ENCODE results near the gene TAF9.
"Not testable (repeated sequence)": the region's sequence is repeated elsewhere in the genome, so short reads cannot be mapped to it uniquely, and the experiment has no call there.

The TAF9 gene

DNA sequence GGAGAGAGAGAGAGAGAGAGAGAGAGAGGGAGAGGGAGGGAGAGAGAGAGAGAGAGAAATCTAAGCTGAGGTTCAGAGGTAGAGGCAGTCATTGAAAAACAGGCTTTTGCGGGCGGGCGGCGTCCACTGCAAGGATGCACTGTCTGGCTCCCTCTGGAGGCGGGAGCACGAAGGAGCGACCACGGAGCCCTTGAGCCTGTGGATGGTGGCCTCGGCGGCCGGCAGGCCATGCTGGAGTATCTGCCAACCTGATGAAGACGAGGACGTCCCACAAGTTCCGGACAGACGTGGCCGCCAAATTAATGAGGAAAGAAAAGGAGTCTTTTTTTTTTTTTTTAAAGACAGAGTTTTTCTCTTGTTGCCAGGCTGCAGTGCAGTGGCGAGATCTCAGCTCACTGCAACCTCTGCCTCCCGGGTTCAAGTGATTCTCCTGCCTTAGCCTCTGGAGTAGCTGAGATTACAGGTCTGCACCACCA is 34.5 kb downstream of the TAF9 start:
- DNase-seq = peak; percentile 83

DNA sequence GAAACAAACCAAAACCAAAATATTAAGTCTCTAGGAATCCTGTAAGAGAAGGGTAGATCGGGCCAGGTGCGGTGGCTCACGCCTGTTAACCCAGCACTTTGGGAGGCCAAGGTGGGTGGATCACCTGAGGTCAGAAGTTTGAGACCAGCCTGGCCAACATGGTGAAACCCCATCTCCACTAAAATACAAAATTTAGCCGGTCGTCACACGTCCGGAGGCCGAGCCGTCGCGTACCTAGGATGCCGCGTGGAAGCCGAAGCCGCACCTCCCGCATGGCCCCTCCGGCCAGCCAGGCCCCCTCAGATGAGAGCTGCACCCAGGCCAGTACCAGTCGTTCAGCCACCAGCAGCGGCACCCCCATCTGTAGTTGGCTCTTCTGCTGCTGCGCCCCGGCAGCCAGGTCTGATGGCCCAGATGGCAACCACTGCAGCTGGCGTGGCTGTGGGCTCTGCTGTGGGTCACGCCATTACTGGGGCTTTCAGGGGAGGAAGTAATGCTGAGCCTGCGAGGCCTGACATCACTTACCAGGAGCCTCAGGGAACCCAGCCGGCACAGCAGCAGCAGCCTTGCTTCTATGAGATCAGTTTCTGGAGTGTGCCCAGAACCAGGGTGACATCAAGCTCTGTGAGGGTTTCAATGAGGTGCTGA is 35.5 kb downstream of the TAF9 start:
- DNase-seq = not testable (repeated sequence)

DNA sequence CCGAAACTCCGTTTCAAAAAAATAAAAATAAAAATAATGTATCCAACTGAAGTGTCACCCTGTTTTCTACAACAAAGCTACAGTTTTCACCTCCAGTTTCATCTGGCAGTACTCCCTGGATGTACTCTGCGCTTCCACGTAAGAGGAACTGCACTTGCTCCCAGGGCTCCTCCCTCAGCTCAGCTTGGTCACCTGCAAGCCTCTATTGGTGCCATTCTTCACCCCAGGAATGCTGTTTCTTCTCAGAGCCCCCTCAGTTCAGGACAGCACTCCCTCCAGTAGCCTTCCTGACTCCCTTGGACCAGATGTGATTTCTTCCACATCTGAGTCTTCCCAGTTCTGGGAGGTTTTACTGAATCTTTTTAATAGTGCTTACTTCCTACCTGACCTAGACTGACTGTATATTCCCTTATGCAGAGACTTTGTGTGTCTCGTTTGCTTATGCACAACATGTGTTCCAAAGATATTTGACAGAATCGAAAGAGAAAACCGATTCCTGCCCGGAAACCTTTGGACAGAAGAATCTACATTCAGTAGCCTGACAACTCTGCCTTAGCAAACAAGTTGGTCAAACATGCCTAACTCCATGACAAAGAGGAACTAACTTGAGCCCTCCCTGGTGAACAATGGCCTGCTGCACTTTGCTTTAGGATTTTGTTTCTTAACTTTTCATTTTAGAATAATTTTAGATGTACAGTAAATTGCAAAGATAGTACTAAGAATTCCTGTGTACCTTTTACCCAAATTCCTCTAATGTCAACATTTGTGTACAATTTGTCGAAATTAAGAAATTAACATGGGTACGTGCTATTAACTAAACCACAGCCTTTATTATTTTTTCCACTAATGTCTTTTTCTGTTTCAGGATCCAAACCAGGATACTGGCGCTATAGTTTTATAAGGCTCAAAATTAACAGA is 37.5 kb downstream of the TAF9 start:
- peak; percentile 8 for DNase-seq

DNA sequence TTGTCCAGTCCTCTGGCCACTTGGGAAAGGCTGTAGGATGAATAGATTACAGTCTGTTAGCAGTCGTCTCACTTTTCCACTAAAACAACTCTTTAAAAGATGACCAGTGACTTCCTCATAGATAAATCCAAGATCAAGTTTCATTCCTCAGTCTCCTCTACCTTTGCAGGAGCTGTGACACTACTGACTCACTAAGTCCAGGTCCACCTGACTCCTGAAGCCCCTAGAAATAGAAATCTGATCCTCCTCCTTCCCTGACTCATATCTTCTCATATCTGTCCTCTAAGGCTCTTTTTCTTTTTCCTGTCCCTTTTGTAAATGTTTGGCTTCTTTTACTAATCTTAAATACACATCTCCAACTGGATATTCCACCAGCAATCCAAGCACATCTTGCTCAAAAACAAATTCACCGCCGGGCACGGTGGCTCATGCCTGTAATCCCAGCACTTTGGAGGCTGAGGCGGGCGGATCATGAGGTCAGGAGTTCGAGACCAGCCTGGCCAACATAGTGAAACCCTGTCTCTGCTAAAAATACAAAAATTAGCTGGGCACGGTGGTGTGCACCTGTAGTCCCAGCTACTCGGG is 39.3 kb downstream of the TAF9 start:
- DNase-seq = no peak

DNA sequence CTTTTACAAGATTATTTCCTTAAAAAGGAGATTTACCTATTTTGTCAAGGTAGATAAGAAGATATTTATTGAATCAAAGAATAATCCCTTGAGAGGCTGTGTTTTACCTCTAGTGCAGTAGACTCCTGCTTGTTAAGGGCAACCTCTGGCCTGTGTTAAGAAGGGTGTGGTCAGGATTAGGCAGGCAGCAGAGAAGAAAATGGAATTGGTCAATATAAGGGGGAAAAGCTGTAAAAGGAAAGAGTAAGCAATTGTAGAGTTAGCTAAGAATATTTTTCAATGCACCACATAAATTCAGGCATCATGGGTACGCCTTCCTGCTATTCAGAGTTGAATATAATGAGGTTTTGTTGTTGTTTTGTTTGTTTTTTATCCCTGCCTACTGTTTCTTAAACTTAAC is 43.0 kb downstream of the TAF9 start:
- no peak for DNase-seq

DNA sequence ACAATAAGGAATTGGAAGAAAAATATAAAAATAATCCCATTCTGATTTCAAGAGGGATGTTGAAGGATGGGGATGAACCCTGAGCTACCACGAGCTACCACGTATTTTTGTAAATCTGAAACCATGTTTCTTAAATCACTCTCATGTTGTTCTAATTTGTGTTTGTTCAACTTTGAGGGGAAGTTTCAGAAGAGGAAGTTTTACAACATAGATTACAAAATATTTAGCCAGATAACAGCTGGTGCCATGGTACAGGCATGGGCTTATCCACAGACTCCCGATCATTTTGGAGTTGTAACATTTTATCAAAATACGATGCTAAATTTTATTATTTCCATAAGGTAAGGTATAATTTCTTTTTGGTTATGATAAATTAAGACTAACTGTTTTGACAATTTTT is 51.9 kb downstream of the TAF9 start:
- DNase-seq = no peak

DNA sequence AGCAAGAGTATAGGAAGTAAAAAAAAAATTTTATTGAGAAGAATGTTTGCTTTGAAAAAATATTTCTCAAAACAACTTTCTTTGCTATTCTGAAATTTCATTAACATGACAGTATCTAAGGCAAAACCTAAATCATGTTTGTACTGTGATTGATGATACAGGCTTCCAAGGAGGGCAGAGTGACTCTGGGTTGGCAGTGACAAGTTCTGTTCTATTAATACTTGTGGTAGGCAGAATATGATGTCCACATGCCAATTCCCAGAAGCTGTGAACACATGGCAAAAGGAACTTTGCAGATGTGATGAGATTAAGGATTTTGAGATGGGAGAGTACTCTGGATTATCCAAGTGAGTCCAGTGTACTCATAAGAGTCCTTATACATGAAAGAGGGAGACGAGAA is 53.3 kb downstream of the TAF9 start:
- no peak for DNase-seq
